G401.6 (cell line): ENCODE results near the gene SRPK3.

Experiments
- FAIRE-seq: peaks from 2 replicates; lab custom pipeline; 2012; peaks lifted over from hg19 to GRCh38; lab: Jason Lieb, UNC

The SRPK3 gene

DNA sequence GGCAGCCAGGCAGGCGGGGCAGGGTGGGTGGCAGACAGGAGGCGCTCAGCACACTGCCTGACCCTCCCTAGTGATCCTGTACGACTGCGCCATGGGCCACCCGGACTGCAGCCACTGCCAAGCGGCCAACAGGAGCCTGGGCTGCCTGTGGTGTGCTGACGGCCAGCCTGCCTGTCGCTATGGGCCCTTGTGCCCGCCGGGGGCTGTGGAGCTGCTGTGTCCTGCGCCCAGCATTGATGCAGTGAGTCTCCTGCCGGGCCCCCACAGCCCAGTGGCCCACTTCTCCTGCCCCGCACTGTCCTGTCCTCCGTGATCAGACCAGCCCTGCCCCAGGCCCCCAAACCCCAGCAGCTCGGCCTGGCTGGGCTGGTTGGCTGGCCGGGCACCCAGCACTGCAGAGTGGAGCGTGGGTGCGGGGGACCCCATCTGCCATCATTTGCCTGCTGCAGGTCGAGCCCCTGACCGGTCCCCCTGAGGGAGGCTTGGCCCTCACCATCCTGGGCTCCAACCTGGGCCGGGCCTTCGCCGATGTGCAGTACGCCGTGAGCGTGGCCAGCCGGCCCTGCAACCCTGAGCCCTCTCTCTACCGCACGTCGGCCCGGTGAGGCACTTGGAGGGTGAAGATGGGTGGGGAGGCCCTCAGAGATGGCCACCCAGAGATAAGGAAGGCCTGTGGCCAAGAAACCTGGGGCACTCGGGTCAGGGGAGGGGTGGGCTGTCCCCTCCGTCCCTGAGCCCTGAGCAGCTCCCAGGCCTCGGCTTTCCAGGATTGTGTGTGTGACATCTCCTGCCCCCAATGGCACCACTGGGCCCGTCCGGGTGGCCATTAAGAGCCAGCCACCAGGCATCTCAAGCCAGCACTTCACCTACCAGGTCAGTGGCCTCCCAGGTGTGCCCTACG lies 9.2 kb upstream of the SRPK3 start:
- no peak for FAIRE-seq

DNA sequence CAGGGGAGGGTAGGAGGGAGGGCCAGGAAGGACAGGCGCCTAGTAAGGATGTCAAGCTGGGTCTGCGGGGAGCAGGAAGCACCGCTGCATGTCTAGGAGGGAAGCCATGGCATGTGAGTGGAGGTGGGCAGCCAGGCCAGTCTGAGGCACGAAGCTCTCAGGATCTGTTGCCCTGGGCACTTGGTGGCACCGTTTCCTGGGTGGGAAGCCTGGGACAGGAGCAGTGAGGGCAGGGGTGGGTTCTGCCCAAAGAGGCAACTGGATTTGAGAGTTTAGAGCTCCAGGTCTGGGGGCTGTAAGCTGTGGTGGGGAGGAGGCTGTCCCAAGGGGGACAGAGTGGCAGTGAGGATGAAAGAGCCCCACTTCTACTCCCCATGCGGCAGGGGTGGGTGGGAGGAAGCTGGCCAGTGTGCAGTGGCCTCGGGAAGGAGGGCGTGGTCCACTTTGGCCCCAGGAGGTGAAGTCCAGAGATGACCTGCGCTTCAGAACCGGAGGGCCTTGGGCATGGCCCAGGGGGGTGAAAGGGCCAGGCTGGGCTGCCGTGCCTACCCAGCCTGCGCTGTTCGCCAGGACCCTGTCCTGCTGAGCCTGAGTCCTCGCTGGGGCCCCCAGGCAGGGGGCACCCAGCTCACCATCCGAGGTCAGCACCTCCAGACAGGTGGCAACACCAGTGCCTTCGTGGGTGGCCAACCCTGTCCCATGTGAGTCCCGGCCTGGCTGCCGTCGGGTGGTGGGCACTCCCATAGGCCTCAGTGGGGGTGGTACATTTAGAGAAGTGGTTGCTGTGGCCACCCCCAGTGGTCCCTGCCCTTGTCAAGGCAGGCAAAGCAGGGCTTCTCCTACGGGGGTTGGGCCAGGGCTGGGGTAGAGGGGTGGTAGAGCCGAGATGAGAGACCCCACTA lies 8.3 kb upstream of the SRPK3 start:
- FAIRE-seq: no peak

DNA sequence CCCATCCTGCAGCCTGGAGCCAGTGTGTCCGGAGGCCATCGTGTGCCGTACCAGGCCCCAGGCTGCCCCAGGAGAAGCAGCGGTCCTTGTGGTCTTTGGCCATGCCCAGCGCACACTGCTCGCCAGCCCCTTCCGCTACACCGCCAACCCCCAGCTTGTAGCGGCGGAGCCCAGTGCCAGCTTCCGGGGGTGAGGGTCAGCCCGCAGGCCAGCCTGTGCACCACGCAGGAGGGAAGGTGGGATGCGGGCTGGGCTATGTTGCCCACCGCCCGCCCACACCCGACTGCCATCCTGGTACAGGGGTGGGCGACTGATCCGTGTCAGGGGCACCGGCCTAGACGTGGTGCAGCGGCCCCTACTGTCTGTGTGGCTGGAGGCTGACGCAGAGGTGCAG lies 7.6 kb upstream of the SRPK3 start:
- FAIRE-seq: no peak

DNA sequence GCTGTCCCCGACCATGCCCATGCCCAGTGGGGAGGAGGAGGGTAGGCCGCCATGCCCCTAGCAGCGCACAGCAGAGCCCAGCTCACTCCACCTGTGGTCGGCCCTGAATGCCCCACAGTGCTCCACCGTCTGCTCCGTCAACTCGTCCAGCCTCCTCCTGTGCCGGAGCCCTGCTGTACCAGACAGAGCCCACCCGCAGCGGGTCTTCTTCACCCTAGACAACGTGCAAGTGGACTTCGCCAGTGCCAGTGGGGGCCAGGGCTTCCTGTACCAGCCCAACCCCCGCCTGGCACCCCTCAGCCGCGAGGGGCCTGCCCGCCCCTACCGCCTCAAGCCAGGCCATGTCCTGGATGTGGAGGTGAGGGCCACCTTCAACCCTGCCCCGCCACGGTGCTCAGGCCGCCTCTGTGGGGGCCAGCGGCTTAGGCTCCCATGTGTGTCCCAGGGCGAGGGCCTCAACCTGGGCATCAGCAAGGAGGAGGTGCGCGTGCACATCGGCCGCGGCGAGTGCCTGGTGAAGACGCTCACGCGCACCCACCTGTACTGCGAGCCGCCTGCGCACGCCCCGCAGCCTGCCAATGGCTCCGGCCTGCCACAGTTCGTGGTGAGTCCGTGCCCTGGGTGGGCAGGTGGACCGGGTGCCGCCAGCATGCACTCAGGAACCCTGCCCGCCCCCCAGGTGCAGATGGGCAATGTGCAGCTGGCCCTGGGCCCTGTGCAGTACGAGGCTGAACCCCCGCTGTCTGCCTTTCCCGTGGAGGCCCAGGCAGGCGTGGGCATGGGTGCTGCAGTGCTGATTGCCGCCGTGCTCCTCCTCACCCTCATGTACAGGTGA lies 6.9 kb upstream of the SRPK3 start:
- no peak for FAIRE-seq

DNA sequence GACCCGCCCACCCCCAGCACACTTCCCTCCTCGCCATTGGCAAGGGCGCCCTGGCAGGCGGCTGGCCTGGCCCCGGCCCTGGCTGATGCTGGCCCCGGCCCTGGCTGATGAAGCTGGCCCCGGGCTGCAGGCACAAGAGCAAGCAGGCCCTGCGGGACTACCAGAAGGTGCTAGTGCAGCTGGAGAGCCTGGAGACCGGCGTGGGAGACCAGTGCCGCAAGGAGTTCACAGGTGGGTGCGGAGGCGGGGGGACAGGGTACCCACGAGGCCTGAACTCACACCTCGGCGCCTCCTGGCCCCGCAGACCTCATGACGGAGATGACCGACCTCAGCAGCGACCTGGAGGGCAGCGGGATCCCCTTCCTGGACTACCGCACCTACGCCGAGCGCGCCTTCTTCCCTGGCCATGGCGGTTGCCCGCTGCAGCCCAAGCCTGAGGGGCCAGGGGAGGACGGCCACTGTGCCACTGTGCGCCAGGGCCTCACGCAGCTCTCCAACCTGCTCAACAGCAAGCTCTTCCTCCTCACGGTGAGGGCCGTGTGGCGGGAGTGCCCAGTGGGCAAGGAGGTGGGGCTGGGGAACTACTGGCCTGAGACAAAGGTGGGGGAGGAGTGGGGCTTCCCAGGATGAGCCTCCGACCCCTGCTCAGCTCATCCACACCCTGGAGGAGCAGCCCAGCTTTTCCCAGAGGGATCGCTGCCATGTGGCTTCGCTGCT lies 6.1 kb upstream of the SRPK3 start:
- no peak for FAIRE-seq

DNA sequence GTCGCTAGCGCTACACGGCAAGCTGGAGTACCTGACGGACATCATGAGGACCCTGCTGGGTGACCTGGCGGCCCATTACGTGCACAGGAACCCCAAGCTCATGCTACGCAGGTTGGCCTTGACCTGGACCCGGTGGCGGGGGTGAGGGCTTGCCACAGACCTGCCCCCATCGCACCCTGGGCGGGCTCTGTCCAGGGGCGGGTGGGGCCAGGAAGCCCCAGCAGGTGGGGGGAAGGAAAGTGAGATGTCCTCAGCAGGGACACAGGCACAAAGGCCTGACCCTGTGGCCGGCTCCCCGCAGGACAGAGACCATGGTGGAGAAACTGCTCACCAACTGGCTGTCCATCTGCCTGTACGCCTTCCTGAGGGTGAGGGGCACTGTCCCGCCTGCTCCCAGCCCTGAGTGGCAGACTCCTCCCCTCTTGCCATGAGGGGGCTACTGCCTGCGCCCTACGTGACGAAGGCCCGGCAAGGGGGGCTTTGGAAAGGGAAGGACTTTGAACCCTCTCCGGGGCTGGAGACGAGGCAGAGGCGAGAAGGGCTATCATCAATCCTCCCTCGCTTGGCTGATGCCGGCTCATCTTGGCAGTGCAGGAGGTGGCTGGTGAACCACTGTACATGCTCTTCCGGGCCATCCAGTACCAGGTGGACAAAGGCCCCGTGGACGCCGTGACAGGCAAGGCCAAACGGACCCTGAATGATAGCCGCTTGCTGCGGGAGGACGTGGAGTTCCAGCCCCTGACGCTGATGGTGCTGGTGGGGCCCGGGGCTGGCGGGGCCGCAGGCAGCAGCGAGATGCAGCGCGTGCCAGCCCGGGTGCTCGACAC lies 5.3 kb upstream of the SRPK3 start:
- FAIRE-seq: no peak

DNA sequence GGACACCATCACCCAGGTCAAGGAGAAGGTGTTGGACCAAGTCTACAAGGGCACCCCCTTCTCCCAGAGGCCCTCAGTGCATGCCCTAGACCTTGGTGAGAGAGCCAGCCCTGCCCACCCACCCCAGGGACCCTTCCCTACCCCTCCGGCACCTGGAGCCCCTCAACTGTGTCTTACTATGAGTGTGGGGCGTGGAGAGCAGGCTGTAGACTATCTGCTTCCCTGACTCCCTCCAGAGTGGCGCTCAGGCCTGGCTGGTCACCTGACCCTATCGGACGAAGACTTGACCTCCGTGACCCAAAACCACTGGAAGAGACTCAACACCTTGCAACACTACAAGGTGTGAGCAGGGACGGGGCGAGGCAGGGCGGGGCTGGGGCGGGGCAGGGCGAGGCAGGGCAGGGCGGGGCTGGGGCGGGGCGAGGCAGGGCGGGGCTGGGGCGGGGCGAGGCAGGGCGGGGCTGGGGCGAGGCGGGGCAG lies 4.7 kb upstream of the SRPK3 start:
- no peak for FAIRE-seq

DNA sequence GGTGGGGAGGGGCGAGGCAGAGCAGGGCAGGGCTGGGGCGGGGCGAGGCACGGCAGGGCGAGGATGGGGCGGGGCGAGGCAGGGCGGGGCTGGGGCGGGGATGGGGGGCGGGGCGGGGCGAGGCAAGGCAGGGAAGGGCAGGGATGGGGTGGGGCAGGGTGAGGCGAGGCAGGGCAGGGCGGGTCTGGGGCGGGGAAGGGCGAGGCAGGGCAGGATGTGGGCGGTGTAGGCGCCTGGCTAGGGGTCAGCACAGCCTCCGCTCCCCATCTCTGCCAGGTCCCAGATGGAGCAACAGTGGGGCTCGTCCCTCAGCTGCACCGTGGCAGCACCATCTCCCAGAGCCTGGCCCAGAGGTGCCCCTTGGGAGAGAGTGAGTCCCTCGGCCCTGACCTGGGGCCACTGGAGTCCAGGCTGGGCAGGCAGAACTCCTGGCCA lies 4.2 kb upstream of the SRPK3 start:
- no peak for FAIRE-seq

DNA sequence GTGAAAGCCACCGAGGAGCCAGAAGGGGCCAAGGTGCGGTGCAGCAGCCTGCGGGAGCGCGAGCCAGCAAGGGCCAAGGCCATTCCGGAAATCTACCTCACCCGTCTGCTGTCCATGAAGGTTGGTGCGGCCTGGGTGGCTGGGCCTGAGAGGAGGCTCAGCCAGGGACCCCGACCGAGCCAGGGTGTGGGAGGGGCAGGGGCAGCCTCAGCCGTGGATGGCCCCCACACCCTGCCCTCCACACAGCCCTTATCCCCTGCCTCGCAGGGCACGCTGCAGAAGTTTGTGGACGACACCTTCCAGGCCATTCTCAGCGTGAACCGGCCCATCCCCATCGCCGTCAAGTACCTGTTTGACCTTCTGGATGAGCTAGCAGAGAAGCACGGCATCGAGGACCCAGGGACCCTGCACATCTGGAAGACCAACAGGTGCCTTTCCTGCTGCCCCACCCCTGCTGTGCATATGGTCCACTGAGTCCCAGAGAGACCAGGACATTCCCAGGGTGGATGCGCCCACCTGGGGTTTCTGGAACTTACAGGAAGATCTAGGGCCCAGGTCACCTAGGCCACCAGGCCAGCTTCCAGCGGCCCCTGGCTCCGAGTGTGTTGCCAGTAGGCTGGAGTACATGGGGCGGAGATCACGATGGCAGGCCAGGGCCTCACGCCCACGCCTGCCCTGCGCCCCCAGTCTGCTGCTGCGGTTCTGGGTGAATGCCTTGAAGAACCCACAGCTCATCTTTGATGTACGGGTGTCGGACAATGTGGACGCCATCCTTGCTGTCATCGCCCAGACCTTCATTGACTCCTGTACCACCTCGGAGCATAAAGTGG lies 3.4 kb upstream of the SRPK3 start:
- FAIRE-seq: no peak

DNA sequence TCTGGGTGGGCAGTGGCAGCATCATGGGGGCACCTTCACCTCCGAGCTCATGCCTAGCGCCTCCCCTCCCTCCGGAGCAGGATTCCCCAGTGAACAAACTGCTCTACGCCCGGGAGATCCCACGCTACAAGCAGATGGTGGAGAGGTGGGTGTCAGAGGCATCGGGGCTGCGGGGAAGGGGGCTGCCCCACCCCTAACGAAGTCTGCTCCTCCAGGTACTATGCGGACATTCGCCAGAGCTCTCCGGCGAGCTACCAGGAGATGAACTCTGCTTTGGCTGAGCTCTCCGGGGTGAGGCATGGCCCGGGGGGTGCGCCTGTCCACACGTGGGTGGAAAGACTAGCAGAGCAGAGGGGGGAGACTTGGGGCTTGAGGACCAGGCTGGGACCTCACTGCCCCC lies 2.7 kb upstream of the SRPK3 start:
- no peak for FAIRE-seq

DNA sequence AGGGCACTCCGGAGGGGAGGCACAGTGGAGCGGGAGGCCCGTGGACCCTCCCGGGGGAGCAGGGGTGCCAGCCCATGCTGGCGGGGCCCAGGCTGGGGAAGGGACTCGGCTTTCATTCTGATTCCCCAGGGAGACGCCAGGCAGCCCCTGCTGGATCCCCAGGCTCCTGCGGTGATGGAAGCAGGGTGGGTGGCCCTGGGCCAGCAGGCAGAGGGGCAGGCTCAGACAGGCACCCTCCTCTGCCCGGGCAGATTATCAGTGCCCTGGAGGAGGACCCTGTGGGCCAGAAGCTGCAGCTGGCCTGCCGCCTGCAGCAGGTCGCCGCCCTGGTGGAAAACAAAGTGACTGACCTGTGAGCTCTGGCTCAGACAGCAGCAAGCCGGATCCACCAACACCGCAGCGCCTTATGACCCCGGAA lies 2.1 kb upstream of the SRPK3 start:
- no peak for FAIRE-seq

DNA sequence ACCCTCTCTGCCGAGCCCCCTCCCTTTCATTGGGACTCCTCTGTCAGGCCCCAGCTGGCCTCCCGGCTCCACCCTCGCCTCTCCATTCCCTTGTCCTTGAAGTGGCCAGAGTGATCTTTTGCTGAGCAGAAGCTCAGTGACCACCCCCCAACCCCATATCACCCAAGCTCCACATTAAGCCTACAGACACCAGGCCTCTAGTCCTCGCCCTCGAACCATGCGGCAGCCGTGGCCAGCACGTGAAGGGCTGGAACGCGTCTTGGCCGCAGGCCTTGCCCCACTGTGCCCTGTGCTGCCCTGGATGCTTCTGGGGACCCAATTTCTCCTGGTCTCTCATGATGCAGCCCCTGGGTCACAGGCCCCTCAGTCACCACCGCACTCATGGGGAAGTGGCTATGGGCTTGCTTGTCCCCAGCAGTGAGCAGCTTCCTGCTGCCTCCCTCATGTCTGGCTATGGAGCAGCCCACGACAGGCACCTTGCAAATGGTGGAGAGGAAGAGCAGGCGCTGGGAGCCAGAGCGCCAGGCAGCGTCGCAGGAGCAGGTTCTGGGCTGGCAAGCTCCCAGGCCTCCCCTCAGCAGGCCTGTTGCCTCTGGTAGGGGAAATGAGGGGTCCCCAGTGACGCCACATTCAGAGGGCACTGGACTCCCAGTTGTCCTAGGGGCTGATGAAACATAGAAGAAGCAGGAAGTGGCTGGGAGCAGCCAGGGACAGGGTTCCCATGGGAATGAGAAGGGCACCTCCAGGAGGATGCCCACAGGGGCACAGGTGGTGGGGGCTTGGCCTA lies 757 bp upstream of the SRPK3 start:
- FAIRE-seq: no peak

DNA sequence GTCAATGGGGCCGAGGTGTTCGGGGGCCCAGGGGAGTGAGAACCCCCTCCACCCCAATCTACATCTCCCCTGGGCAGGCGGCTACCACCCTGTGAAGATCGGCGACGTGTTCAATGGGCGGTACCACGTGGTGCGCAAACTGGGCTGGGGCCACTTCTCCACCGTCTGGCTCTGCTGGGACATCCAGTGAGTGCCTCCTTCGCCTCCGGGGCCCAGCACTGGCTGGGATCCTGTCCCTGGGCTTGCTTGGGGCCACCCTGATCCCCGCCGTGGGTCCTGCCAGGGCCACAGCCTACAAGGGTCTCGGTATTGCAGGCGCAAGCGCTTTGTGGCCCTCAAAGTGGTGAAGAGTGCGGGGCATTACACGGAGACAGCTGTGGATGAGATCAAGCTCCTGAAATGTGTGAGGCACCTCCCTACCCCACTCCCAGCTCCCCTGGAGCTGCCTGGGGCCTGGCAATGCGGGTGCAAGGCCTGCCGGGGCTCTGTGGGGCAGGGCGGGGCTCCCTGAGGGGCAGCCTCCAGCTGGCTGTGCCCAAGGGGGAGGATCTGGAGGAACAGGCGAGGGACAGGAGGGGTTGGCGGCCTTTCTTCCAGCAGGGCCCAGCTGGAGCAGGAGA lies 697 bp downstream of the SRPK3 start:
- no peak for FAIRE-seq

DNA sequence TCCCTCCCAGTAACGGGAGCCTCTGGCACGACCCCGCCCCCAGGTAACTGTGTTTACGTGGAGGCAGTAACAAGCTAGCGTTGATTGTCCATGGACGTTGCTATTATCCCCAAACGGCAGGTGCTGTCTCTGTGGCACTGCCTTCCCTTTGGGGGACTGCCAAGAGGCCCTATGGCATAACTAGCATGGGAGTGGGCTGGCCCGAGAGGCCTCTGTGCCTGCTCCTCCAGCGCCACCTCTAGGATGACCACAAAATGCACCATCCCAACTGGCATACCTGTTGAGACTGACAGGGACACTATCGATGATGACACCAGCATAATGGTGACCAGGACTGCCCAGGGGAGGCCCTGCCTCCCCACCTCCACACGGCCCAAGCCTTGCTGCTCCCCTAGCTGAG lies 1.5 kb downstream of the SRPK3 start:
- FAIRE-seq: no peak

DNA sequence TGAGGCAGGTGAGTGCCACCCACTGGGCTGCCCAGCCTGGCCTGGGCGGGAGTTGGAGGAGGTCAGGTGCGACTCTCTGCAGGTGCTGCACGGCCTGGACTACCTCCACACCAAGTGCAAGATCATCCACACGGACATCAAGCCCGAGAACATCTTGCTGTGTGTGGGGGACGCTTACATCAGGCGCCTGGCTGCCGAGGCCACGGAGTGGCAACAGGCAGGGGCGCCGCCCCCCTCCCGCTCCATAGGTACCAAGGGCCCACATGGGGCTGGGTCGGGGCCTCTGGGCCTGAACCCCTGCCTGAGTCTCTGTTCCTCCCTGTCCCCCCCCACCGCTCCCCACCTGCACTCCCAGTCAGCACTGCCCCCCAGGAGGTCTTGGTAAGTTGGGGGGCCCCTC lies 2.0 kb downstream of the SRPK3 start:
- no peak for FAIRE-seq

DNA sequence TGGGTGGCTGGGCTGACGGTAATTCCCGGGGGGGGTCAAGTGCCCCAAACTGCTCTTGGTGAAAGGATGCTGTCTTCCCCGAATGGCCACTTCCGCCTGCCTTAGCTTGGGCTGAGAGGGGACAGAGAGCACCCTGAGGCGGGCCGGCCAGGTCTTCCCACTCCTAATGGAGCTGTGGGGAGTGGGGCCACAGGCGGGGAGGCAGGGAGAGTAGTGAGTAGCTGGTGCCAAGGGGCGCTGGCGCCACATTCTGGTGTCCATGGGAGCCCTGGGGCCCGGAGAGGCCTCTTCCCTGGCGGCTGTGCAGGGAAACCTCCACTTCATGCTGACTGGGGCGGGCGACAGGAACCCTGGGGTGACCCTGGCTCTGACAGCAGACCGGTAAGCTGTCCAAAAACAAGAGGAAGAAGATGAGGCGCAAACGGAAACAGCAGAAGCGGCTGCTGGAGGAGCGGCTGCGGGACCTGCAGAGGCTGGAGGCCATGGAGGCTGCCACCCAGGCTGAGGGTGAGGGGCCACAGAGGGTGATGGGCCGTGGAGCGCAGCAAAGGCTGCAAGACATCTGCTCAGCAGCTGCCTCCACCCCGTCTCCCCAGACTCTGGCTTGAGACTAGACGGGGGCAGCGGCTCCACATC lies 2.7 kb downstream of the SRPK3 start:
- FAIRE-seq: no peak

DNA sequence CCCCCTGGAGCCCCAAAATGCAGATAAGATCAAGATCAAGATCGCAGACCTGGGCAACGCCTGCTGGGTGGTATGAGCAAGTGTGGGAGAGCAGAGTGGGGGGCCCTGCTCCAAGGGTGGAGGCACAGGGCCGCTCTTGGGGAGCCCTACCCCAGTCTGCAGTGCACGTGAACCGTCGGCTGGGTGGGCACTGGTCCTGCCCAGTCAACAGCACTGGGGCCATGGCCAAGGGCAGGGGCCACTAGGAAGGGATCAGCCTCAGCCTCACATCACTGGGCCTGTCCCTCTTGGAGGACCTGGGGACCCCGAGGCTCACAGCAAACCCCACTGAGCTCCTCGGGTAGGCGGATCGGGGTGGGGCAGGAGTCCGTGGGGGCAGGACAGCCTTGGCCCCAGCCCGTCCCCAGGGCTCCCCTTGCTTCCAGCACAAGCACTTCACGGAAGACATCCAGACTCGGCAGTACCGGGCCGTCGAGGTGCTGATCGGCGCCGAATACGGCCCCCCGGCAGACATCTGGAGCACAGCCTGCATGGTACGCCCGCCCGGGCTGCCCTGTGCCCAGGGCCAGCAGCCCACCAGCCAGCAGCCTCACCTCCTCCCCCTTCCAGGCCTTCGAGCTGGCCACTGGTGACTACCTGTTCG lies 3.6 kb downstream of the SRPK3 start:
- FAIRE-seq: no peak
